H1 (cell line): ENCODE measurements around the gene NEK11. TPM values are rescaled to one million over a fixed set of nuclear protein-coding genes. Genes with fewer than 3 reads are reported as not detected.

Source experiments
- CTCF ChIA-PET: fragments of 300-600 bp; sonication (Branson Sonifier 250); formaldehyde crosslinking; loops from one replicate; lab custom pipeline; 2021; ENCODE audit not compliant: partially characterized antibody; lab: Charles Lee
- POLR2A ChIA-PET: fragments of 300-600 bp; sonication (Branson Sonifier 250); formaldehyde crosslinking; loops from one replicate; lab custom pipeline; 2021; ENCODE audit warnings: inconsistent platforms; ENCODE audit not compliant: partially characterized antibody; lab: Charles Lee
- DNase-seq, 2 experiments: peaks; one replicate each; pipeline versions ENCODE4 v3.0.0 to v3.0.0-alpha.2; 2010 to 2022; ENCODE audit warnings: low spot score in 2 of 2, low read depth in 1 of 2, mixed read lengths in 1 of 2
- FAIRE-seq: peaks from 2 replicates; lab custom pipeline; 2011; peaks lifted over from hg19 to GRCh38; lab: Jason Lieb, UNC
- H2AFZ ChIP-seq: 2 replicates; pipeline ENCODE4 v1.8.1; 2012; ENCODE audit warnings: low read length, inconsistent platforms
- H2AK5ac ChIP-seq: 2 replicates; pipeline ENCODE4 v1.6.1; 2013; ENCODE audit warnings: low read depth, low read length
- H2BK120ac ChIP-seq: replicated peaks from 2 replicates; pipeline ENCODE3; 2013; ENCODE audit warnings: low read depth, low read length, inconsistent platforms
- H2BK12ac ChIP-seq: 2 replicates; pipeline ENCODE4 v1.6.1; 2013; ENCODE audit warnings: low read depth, low read length
- H2BK15ac ChIP-seq: 2 replicates; pipeline ENCODE4 v1.6.1; 2013; ENCODE audit warnings: low read length
- H2BK20ac ChIP-seq: 2 replicates; pipeline ENCODE4 v1.6.1; 2013; ENCODE audit warnings: low read length
- H2BK5ac ChIP-seq: 2 replicates; pipeline ENCODE4 v1.6.1; 2013; ENCODE audit warnings: low read depth, low read length
- H3K14ac ChIP-seq: 2 replicates; pipeline ENCODE4 v1.6.1; 2013; ENCODE audit warnings: inconsistent platforms; ENCODE audit not compliant: insufficient read length
- H3K18ac ChIP-seq: 2 replicates; pipeline ENCODE4 v1.6.1; 2013; ENCODE audit warnings: low read length; ENCODE audit errors: extremely low read depth
- H3K23ac ChIP-seq: 2 replicates; pipeline ENCODE4 v1.6.1; 2013; ENCODE audit warnings: inconsistent platforms; ENCODE audit not compliant: insufficient read length
- H3K23me2 ChIP-seq: 2 replicates; pipeline ENCODE4 v1.6.1; 2013; ENCODE audit warnings: low read depth, low read length
- H3K27ac ChIP-seq: 2 replicates; pipeline ENCODE4 v1.6.1; 2011; ENCODE audit warnings: low read depth, low read length, inconsistent platforms
- H3K27me3 ChIP-seq, 4 experiments: replicated peaks in 1 of 4; 1 replicate in 1 of 4; 2 replicates in 3 of 4; pipeline versions ENCODE4 v1.6.1 to v1.8.1; 2011 to 2013; ENCODE audit warnings: low read length in 3 of 4, mild to moderate bottlenecking in 3 of 4, inconsistent platforms in 2 of 4, mixed read lengths in 2 of 4, moderate library complexity in 1 of 4; ENCODE audit not compliant: control insufficient read depth in 3 of 4, insufficient read depth in 3 of 4; ENCODE audit errors: extremely low read depth in 1 of 4
- H3K36me3 ChIP-seq, 4 experiments: 2 replicates each; pipeline versions ENCODE4 v1.6.1 to v1.8.1; 2011 to 2013; ENCODE audit warnings: mild to moderate bottlenecking in 4 of 4, low read length in 3 of 4, moderate library complexity in 2 of 4, control low read depth in 1 of 4, inconsistent platforms in 1 of 4; ENCODE audit not compliant: insufficient read depth in 4 of 4, control insufficient read depth in 2 of 4
- H3K4ac ChIP-seq: replicated peaks from 2 replicates; pipeline ENCODE3; 2013; ENCODE audit warnings: low read length, low read depth, mixed read lengths, inconsistent platforms; ENCODE audit not compliant: insufficient read length
- H3K4me1 ChIP-seq, 4 experiments: replicated peaks in 1 of 4; 1 replicate in 1 of 4; 2 replicates in 3 of 4; pipeline versions ENCODE4 v1.6.1 to v1.8.1; 2011 to 2013; ENCODE audit warnings: low read length in 3 of 4, inconsistent platforms in 2 of 4, mixed read lengths in 1 of 4; ENCODE audit not compliant: insufficient read depth in 4 of 4, control insufficient read depth in 3 of 4
- H3K4me2 ChIP-seq, 2 experiments: 2 replicates each; pipeline versions ENCODE4 v1.6.1 to v1.8.1; 2011 to 2013; ENCODE audit warnings: low read depth in 2 of 2, low read length in 2 of 2, control low read depth in 1 of 2, inconsistent platforms in 1 of 2, mild to moderate bottlenecking in 1 of 2; ENCODE audit not compliant: insufficient read depth in 1 of 2
- H3K4me3 ChIP-seq, 4 experiments: fragments of 200-600, 300-600 bp in 1 of 4; sonication (generic), shearing (Covaris generic), sonication (Bioruptor Twin) in 1 of 4; 2 replicates each; pipeline versions ENCODE4 v1.5.1 to v1.8.1; 2011 to 2016; ENCODE audit warnings: low read length in 4 of 4, low read depth in 3 of 4, control low read depth in 2 of 4, inconsistent platforms in 2 of 4, mild to moderate bottlenecking in 2 of 4, mixed read lengths in 1 of 4, moderate library complexity in 1 of 4; ENCODE audit not compliant: insufficient read depth in 2 of 4; ENCODE audit errors: extremely low read depth in 1 of 4
- H3K56ac ChIP-seq: replicated peaks from 2 replicates; pipeline ENCODE3; 2013; ENCODE audit warnings: low read depth, mild to moderate bottlenecking, mixed read lengths, low read length, inconsistent platforms; ENCODE audit not compliant: insufficient read length
- H3K79me1 ChIP-seq: 2 replicates; pipeline ENCODE4 v1.6.1; 2013; ENCODE audit warnings: low read depth, low read length, control low read depth
- H3K79me2 ChIP-seq, 2 experiments: 2 replicates each; pipeline versions ENCODE4 v1.6.1 to v1.8.1; 2012 to 2013; ENCODE audit warnings: low read length in 2 of 2, mild to moderate bottlenecking in 2 of 2, inconsistent platforms in 1 of 2; ENCODE audit not compliant: insufficient read depth in 2 of 2, control insufficient read depth in 1 of 2
- H3K9ac ChIP-seq, 4 experiments: replicated peaks in 1 of 4; 1 replicate in 1 of 4; 2 replicates in 3 of 4; pipeline versions ENCODE4 v1.6.1 to v1.8.1; 2011 to 2013; ENCODE audit warnings: low read depth in 3 of 4, low read length in 3 of 4, control low read depth in 2 of 4, mild to moderate bottlenecking in 2 of 4, moderate library complexity in 2 of 4, inconsistent platforms in 1 of 4; ENCODE audit errors: extremely low read depth in 1 of 4
- H3K9me3 ChIP-seq, 2 experiments: 2 replicates each; pipeline versions ENCODE4 v1.6.1 to v1.8.1; 2012 to 2013; ENCODE audit warnings: mild to moderate bottlenecking in 2 of 2, moderate library complexity in 2 of 2, control low read depth in 1 of 2, inconsistent platforms in 1 of 2, low read depth in 1 of 2, low read length in 1 of 2, mixed read lengths in 1 of 2; ENCODE audit not compliant: insufficient read depth in 2 of 2
- H4K20me1 ChIP-seq, 2 experiments: replicated peaks in 1 of 2; 2 replicates each; pipeline versions ENCODE3 to v1.8.1; 2011 to 2013; ENCODE audit warnings: inconsistent platforms in 2 of 2, low read length in 2 of 2, mild to moderate bottlenecking in 1 of 2; ENCODE audit not compliant: insufficient read depth in 2 of 2, control insufficient read depth in 1 of 2
- H4K5ac ChIP-seq: 2 replicates; pipeline ENCODE4 v1.6.1; 2013; ENCODE audit warnings: low read length, low read depth, mixed read lengths, inconsistent platforms; ENCODE audit not compliant: insufficient read length
- H4K8ac ChIP-seq: 2 replicates; pipeline ENCODE4 v1.8.0; 2013; ENCODE audit warnings: mild to moderate bottlenecking, moderate library complexity, low read length, inconsistent platforms; ENCODE audit not compliant: insufficient read depth; ENCODE audit errors: extremely low read depth
- H4K91ac ChIP-seq: replicated peaks from 2 replicates; pipeline ENCODE3; 2013; ENCODE audit warnings: low read length, mixed read lengths, inconsistent platforms; ENCODE audit not compliant: insufficient read length
- CHD2 ChIP-seq: IDR thresholded peaks from 2 replicates; pipeline ENCODE4 v1.6.1; 2012; ENCODE audit warnings: low read length, improper control_type of control experiment
- CTCF ChIP-seq, 3 experiments: IDR thresholded peaks; 1 replicate in 2 of 3; 2 replicates in 1 of 3; pipeline versions ENCODE4 v1.5.1 to v1.6.1; 2011; ENCODE audit warnings: low read length in 3 of 3, mild to moderate bottlenecking in 3 of 3, inconsistent platforms in 2 of 3, low read depth in 1 of 3, moderate library complexity in 1 of 3; ENCODE audit not compliant: insufficient read depth in 1 of 3; ENCODE audit errors: control extremely low read depth in 1 of 3
- NRF1 ChIP-seq: IDR thresholded peaks from 2 replicates; pipeline ENCODE4 v1.6.1; 2011; ENCODE audit warnings: mild to moderate bottlenecking, low read depth, low read length, improper control_type of control experiment
- RBBP5 ChIP-seq: IDR thresholded peaks from 2 replicates; pipeline ENCODE4 v1.7.1; 2012; ENCODE audit warnings: low read depth, mild to moderate bottlenecking, inconsistent platforms, low read length, moderate library complexity, borderline replicate concordance
- USF2 ChIP-seq: IDR thresholded peaks from 2 replicates; pipeline ENCODE4 v1.6.1; 2011; ENCODE audit warnings: low read length, improper control_type of control experiment
- WGBS, 2 experiments: shearing (Covaris generic) in 1 of 2; methylation state at CpG; one replicate each; pipeline versions ENCODE4 v1.1.6 to v1.1.7; 2013 to 2015; ENCODE audit warnings: low lambda C conversion rate in 2 of 2, mixed read lengths in 2 of 2, inconsistent platforms in 1 of 2, low coverage in 1 of 2, missing lambda C conversion rate in 1 of 2; ENCODE audit not compliant: insufficient replicate concordance in 2 of 2, insufficient coverage in 1 of 2, insufficient read length in 1 of 2; ENCODE audit errors: extremely low coverage in 1 of 2, missing lambda C conversion rate in 1 of 2; 5-methylcytosine and 5-hydroxymethylcytosine counted together
- polyA plus RNA-seq, 7 experiments: library from polyadenylated mRNA; depleted of rRNA in 3 of 7; stranded (reverse) in 5 of 7; unstranded in 2 of 7; fragments of >200 nt in 5 of 7; fragments of 200-250 nt in 2 of 7; gene quantifications; 1 replicate in 5 of 7; 2 replicates in 1 of 7; 4 replicates in 1 of 7; pipeline versions ENCODE4 v1.2.1 to v1.2.3, GENCODE V29; 2011 to 2013; ENCODE audit warnings: missing spikeins in 2 of 7, mixed read lengths in 2 of 7
- total RNA-seq: library from RNA; stranded (reverse); fragmentation: NEBNext Ultra II Directional; extraction: Animal tissue kit (Norgen Biotek cat#: 25700); gene quantifications from 2 replicates; pipeline ENCODE4 v1.2.1, GENCODE V29; 2021

Gene NEK11
- total and polyA plus RNA-seq, 2 of the 8 experiments (the other 6 are each of a cell fraction or from before 2014, with no cell fraction given), result 0.60 TPM; not detected in 1

- H2AFZ ChIP-seq, result no peak overlapping the region
- ChIA-PET POLR2A (no interaction called here), CTCF (no interaction called here)
- H4K5ac ChIP-seq, result no peak overlapping the region
- H3K56ac ChIP-seq, result no peak overlapping the region
- H3K27ac ChIP-seq, result no peak overlapping the region
- TF ChIP-seq NRF1, result no peak
- no peak for TF ChIP-seq USF2
- no peak for TF ChIP-seq RBBP5
- peak in 1 of 3 experiments; percentile 6; a peak in 1 of 4 replicates for TF ChIP-seq CTCF (IDR thresholded peaks at IDR 0.05; ENCODE audit: control extremely low read depth in 1 of 3, insufficient read depth in 1 of 3, low read depth in 1 of 3, low read length in 3 of 3)
- no peak for TF ChIP-seq CHD2
- no peak overlapping the region for H2AK5ac ChIP-seq
- no peaks in the 10 kb centered on the region for H3K4me1 ChIP-seq
- H3K23ac ChIP-seq, result no peak overlapping the region
- no peak overlapping the region for H2BK20ac ChIP-seq
- no peak overlapping the region for H3K4me2 ChIP-seq
- no peaks in the 10 kb centered on the region for H4K20me1 ChIP-seq
- no peak overlapping the region for H4K91ac ChIP-seq
- no peak overlapping the region for H3K9ac ChIP-seq
- H3K4me3 ChIP-seq, result no peak overlapping the region
- no peaks in the 10 kb centered on the region for H3K79me2 ChIP-seq
- no peak overlapping the region for H3K14ac ChIP-seq
- no peaks in the 10 kb centered on the region for H3K23me2 ChIP-seq
- H3K27me3 ChIP-seq, result no peaks in the 10 kb centered on the region
- no peak for FAIRE-seq
- H4K8ac ChIP-seq, result no peak overlapping the region
- H3K4ac ChIP-seq, result no peak overlapping the region
- no peak overlapping the region for H2BK12ac ChIP-seq
- H2BK5ac ChIP-seq, result no peak overlapping the region
- no peak overlapping the region for H3K18ac ChIP-seq
- no peak overlapping the region for H2BK120ac ChIP-seq
- no peaks in the 10 kb centered on the region for H3K9me3 ChIP-seq
- H3K36me3 ChIP-seq, result no peaks in the 10 kb centered on the region
- no peak for DNase-seq
- H3K79me1 ChIP-seq, result no peaks in the 10 kb centered on the region
- H2BK15ac ChIP-seq, result no peak overlapping the region
- WGBS, 2 experiments, result 85% methylated on average over 1 of the region's 1 CpG; no CpG with 5 or more reads in 1 of the 2 experiments
Measured at GRCh38 chr3:131193641-131194238, 167.1 kb downstream of the NEK11 start.
